GM18867 (cell line): ENCODE data around the gene ENO4.

ENCODE experiments used
- ATAC-seq: cut with Tn5 transposase; IDR thresholded peaks from one replicate; pipeline ENCODE4 v1.9.1; 2021; ENCODE audit warnings: mild to moderate bottlenecking, moderate library complexity; ENCODE audit not compliant: unreplicated experiment

Gene ENO4

DNA sequence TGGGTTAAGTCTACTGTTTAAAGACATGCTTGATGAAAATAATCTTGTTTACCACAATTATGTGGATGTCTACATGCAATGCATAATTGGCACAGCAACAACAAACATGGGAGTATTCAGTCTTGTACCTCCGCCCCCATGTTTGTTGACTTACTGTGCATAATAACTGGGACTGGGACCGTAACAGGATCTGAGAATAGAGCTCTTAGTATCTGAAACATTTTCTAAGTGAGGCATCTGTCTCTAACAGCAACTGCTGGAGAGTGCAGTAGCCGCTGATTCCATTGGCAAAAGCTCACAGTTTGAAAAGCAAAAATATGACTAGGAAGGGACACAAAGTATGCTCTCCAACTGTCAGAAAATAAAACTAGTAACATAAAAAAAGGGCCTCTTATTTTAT, 61.6 kb downstream of the ENO4 start:
- ATAC-seq = no peak

DNA sequence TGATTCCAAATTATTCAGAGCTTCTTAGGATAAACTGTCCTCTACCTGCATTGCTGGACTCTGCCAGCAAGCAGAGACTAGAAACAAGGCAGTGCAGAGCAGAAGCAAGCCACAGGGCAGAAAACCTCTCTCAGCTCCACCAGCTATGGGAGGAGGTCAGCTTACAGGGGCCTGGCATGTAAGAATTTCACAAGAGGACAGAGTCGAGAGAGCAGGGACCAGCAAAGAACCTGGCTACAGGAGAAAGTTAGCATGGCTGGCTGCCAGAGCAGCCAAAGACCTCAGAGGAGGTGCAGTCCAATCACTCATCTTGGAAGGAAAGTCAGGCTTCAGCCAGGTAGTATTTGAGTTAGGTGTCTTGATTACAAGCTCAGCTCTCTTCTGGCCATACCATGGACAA, 62.9 kb downstream of the ENO4 start:
- ATAC-seq = no peak

DNA sequence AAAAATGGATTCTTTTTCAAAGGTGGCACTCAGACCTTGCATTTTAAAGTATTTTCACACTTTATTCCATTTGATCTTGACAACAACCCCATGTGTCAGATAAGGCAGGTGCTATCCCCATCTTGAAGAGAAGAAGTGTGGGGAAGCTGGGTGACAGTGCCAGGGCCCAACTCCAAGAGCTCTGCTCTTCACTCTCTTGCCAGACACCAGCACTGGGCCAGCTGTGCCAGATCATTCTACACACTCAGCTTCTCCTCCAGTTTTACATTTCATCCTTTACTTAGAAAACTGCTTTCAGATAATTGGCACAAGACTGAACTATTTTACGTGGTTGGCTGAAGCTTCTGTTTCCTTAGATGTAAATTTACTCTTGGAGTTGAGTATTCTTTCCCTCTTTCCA, 64.4 kb downstream of the ENO4 start:
- no peak for ATAC-seq

DNA sequence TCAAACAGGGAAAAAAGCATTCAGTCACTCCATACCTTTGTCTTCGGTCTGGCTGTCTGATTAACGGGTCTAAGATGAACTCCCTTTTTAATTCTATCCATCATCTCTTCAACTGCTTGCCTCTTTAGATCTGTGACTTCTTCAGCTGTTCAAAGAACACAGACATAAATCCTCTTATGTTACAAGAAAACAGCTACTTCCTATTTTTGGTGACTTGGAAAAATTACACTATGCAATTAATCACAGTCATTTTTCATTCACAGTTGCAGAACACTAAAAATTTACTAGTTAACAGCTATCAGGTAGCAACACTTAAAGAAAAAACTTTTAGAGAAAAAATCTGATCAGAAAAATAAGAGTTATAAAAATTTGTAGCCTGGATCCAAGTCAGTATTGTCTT, 66.0 kb downstream of the ENO4 start:
- no peak for ATAC-seq

DNA sequence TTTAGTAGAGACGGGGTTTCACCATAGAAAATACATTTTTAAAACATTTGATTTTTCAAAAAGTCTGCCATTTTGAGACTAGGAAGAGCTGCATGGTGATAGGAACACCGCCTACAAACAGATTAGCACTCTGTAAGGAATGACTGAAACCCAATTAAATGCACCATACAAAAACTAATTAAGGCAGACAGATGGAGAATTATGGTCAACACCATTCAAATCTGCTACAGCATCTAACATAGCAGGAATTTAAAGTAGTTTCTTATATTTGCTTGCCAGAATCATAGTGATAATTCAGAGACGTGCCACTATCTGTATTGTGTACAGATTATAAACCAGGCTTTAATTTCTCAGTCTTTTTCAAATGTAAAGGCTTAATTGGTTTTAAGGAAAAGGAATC, 68.2 kb downstream of the ENO4 start:
- no peak for ATAC-seq

DNA sequence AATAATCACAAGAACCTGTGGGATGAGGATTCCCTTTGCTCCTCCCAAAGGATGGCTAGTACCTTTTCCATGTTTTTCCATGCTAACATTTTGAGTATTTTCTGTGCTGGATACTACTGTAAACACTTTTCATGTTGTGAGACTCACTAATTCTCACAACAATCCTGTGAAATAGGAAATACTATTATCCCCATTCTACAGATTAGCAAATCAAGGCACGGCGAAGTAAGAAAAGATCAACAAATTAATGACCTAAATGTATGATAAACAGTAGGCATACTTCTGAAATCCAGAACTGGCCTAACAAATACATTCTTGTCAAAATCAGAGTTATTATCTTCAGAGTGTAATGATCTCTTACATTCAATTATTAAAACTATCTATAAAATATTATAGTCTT, 69.3 kb downstream of the ENO4 start:
- no peak for ATAC-seq

DNA sequence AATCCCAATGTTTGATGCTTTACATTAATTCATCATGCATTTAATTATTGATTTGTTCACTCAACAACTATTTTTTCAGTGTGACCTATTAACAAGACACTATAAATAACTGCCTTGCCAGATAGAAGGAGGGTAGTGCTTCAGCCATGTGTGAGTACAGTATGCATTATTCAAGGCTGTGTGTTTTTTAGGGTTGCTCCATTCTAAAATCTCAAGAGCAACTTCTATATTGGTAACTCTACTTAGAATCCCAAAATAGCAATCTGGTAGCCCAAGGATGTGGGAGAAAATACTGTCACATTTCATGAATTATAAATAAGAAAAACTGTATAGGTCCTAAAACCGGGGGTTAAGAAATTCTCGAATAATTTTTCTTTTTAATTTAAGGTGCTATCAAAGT, 69.9 kb downstream of the ENO4 start:
- no peak for ATAC-seq

DNA sequence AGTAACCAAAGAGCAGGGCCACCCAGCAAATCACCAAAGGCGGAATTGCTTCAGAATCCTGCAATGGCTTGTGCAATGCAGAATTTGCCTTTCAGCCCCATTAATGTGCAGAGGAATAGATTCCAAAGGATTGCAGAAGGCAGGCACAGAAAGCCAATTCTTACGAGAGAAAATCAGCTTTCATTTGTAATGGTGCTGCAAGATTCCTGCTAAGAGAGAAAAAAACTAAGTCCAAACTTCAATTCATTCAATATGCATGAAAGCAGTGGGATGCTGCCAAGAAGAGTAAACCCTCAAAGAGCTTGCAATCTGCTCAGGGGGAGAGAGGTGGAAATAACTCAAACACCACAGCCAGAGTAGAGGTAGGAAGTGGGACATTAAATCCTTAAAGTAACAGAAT, 70.4 kb downstream of the ENO4 start:
- no peak for ATAC-seq

DNA sequence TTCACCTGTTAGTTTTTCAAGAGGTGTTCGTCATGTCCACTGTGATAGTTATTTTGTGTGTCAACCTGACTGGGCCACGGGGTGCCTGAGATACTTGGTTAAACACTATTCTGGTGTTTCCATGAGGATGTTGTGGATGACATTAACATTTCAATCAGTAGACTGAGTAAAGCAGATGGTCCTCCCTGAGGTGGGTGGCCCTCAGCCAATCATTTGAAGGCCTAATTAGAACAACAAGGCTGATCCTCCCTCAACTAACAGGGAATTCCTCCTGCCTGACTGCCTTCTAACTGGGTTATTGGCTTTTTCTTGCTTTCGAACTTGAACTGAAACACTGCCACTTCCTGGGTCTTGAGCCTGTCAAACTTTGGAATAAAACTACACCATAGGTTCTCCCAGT, 75.8 kb downstream of the ENO4 start:
- no peak for ATAC-seq

DNA sequence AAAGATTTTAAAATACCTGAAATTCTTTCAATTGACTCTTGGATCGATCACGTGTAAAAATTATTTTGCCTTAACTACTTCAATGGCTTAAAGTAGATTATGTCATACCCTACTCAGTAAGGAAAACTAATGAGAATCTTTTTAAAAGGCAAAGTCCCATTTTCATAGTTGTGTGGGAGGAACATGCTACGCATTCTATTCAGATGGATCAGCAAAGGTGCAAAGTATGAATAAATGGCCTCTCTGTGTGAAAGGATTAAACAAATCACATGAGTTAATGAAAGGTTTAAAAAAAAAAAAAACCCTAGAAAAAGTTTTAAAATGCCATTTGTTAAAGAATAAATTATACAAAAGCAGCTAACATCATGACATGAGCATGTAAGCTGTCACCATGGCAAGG, 77.1 kb downstream of the ENO4 start:
- no peak for ATAC-seq

DNA sequence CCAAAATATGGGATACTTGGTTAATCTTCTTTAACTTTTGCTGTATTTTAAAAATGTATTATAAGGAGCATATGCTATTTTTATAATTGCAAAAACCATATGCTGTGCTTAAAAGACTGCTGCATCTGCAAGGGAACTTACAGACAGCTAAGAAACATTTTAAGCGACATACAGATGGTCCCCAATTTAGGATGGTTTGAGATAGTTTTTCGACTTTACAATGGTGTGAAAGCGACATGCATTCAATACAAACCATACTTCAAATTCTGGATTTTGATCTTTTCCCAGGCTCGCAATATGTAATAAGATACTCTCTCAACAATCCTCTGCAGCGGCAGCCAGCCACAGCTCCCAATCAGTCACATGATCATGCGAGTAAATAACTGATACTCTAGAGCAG, 82.5 kb downstream of the ENO4 start:
- ATAC-seq = no peak
